GM12878 (cell line): ENCODE results near the gene SUPT6H. TPM values are rescaled to one million over a fixed set of nuclear protein-coding genes. Genes with fewer than 3 reads are reported as not detected.

ENCODE experiments used
- ATF2 ChIP-seq: IDR thresholded peaks from 2 replicates; pipeline ENCODE4 v1.6.1; 2012; ENCODE audit warnings: low read length, inconsistent platforms
- CBFB ChIP-seq: IDR thresholded peaks from 2 replicates; pipeline ENCODE4 v1.6.1; 2016; ENCODE audit warnings: antibody characterized with exemption, low read depth
- CHD1 ChIP-seq: IDR thresholded peaks from 2 replicates; pipeline ENCODE4 v1.6.1; 2012; ENCODE audit warnings: low read depth, low read length, improper control_type of control experiment
- CREM ChIP-seq: IDR thresholded peaks from 2 replicates; pipeline ENCODE4 v1.6.1; 2014; ENCODE audit warnings: antibody characterized with exemption, low read depth
- CTCF ChIP-seq, 3 experiments: IDR thresholded peaks in 2 of 3; conservative IDR thresholded peaks in 1 of 3; 2 replicates each; pipeline ENCODE4 v1.5.1; 2011; ENCODE audit warnings: low read depth in 3 of 3, low read length in 3 of 3, mild to moderate bottlenecking in 3 of 3, control low read depth in 2 of 3, moderate library complexity in 2 of 3, inconsistent platforms in 1 of 3, mixed read lengths in 1 of 3; ENCODE audit not compliant: control insufficient read depth in 2 of 3, insufficient read depth in 1 of 3; ENCODE audit errors: extremely low read depth in 1 of 3
- DPF2 ChIP-seq: fragments of 450-650 bp; IDR thresholded peaks from 2 replicates; pipeline ENCODE4 v1.6.1; 2017; ENCODE audit warnings: mild to moderate bottlenecking
- E4F1 ChIP-seq: fragments of 450-650 bp; IDR thresholded peaks from 2 replicates; pipeline ENCODE4 v1.6.1; 2018; ENCODE audit warnings: borderline replicate concordance, mild to moderate bottlenecking; ENCODE audit not compliant: partially characterized antibody
- IKZF1 ChIP-seq: fragments of 450-650 bp; conservative IDR thresholded peaks from 2 replicates; pipeline ENCODE4 v1.6.1; 2017; ENCODE audit warnings: antibody characterized with exemption, mild to moderate bottlenecking
- MLLT1 ChIP-seq: fragments of 450-650 bp; IDR thresholded peaks from 2 replicates; pipeline ENCODE4 v1.6.1; 2016; ENCODE audit warnings: mild to moderate bottlenecking
- NR2F1 ChIP-seq: fragments of 450-650 bp; conservative IDR thresholded peaks from 2 replicates; pipeline ENCODE4 v1.6.1; 2017; ENCODE audit warnings: mild to moderate bottlenecking
- PAX5 ChIP-seq: IDR thresholded peaks from 2 replicates; pipeline ENCODE4 v1.6.1; 2011; ENCODE audit warnings: low read depth, low read length, borderline replicate concordance
- PML ChIP-seq: IDR thresholded peaks from 2 replicates; pipeline ENCODE4 v1.6.1; 2012; ENCODE audit warnings: low read length, inconsistent platforms
- POLR2AphosphoS5 ChIP-seq: IDR thresholded peaks from 2 replicates; pipeline ENCODE4 v1.6.1; 2011; ENCODE audit warnings: mild to moderate bottlenecking, low read length, inconsistent platforms
- SMARCA5 ChIP-seq: fragments of 450-650 bp; IDR thresholded peaks from 2 replicates; pipeline ENCODE4 v1.6.1; 2017; ENCODE audit warnings: mild to moderate bottlenecking
- SP1 ChIP-seq: IDR thresholded peaks from one replicate; pipeline ENCODE4 v1.6.1; 2011; ENCODE audit warnings: low read depth, low read length
- SREBF1 ChIP-seq: IDR thresholded peaks from 2 replicates; pipeline ENCODE4 v1.6.1; 2012; ENCODE audit warnings: mild to moderate bottlenecking, low read length
- SUPT20H ChIP-seq: IDR thresholded peaks from 2 replicates; pipeline ENCODE4 v1.6.1; 2011; ENCODE audit warnings: low read depth, mild to moderate bottlenecking, low read length, moderate library complexity, borderline replicate concordance; ENCODE audit not compliant: control insufficient read depth
- USF2 ChIP-seq: IDR thresholded peaks from 2 replicates; pipeline ENCODE4 v1.6.1; 2011; ENCODE audit warnings: low read depth, low read length, improper control_type of control experiment, borderline replicate concordance
- ZBED1 ChIP-seq: IDR thresholded peaks from 2 replicates; pipeline ENCODE4 v1.6.1; 2016; ENCODE audit warnings: borderline replicate concordance
- polyA plus RNA-seq, 11 experiments: library from polyadenylated mRNA; depleted of rRNA in 4 of 11; unstranded in 6 of 11; stranded (reverse) in 5 of 11; fragments of >200 nt; fragmentation: Nextera tagmentation in 4 of 11; fragmentation: Illumina TruSeq in 1 of 11; extraction: Ambion mirVana in 4 of 11; extraction: Trizol in 1 of 11; gene quantifications; 1 replicate in 1 of 11; 2 replicates in 10 of 11; pipeline versions ENCODE4 v1.2.1 to v1.2.3, GENCODE V29; 2011 to 2016; ENCODE audit warnings: inconsistent platforms in 2 of 11, missing spikeins in 2 of 11, low read depth in 1 of 11
- total RNA-seq, 4 experiments: library from RNA; depleted of rRNA in 3 of 4; stranded (reverse); fragments of >200 nt in 3 of 4; fragmentation: Illumina TruSeq in 1 of 4; extraction: Trizol in 1 of 4; gene quantifications; 2 replicates each; pipeline versions ENCODE4 v1.2.1 to v1.2.3, GENCODE V29; 2013 to 2021

The SUPT6H gene
- total and polyA plus RNA-seq, 10 of the 15 experiments (the other 5 are each of a cell fraction or from before 2014, with no cell fraction given), result 1.7 to 58.8 (median 37.7) TPM

GRCh38 chr17:28661635-28662526, at the start of gene SUPT6H, which contains the start of gene SDF2 (continued):
- TF ChIP-seq SP1 (peak; percentile 1), CREM (peak; percentile 96), ZBED1 (0 out of 2 replicates have a peak, but pooled peaks have one; percentile 52), ATF2 (peak; percentile 50; the same call in 1 of the 2 replicates), CBFB (peak; percentile 59), USF2 (no peak), IKZF1 (peak; percentile 75), DPF2 (peak; percentile 36), CHD1 (no peak), SREBF1 (no peak), POLR2AphosphoS5 (peak; percentile 96), E4F1 (peak; percentile 55), SMARCA5 (no peak), NR2F1 (0 out of 2 replicates have a peak, but pooled peaks have one; percentile 12), CTCF (IDR thresholded peaks at IDR 0.05 in 2 of 3, conservative IDR thresholded peaks at IDR 0.05 in 1 of 3; ENCODE audit: control insufficient read depth in 2 of 3, extremely low read depth in 1 of 3, insufficient read depth in 1 of 3, low read depth in 3 of 3, low read length in 3 of 3) (0 out of 6 replicates have a peak, but pooled peaks of 1 of the 3 experiments have one; percentile 16), MLLT1 (peak; percentile 51), PAX5 (peak; percentile 40; the same call in 1 of the 2 replicates), PML (peak; percentile 97), SUPT20H (no peak)
